WERI-Rb-1 (cell line): ENCODE results near the gene PSAP.

ENCODE experiments used
- DNase-seq: peaks from one replicate; pipeline ENCODE4 v3.0.0-alpha.2; 2020
- H3K27ac ChIP-seq: fragments of 250-450 bp; sonication (Bioruptor Pico); 2 replicates; pipeline ENCODE4 v1.5.1; 2020; ENCODE audit warnings: mild to moderate bottlenecking, moderate library complexity
- H3K27me3 ChIP-seq: fragments of 250-450 bp; sonication (Bioruptor Pico); 2 replicates; pipeline ENCODE4 v1.5.1; 2021; ENCODE audit warnings: mild to moderate bottlenecking, low read depth, moderate library complexity; ENCODE audit not compliant: insufficient read depth, severe bottlenecking
- H3K36me3 ChIP-seq: fragments of 250-450 bp; sonication (Bioruptor Pico); 2 replicates; pipeline ENCODE4 v1.5.1; 2020; ENCODE audit warnings: mild to moderate bottlenecking, moderate library complexity
- H3K4me3 ChIP-seq: 2 replicates; pipeline ENCODE4 v1.5.1; 2011; ENCODE audit warnings: low read depth, mild to moderate bottlenecking, control low read depth, low read length
- H3K9me3 ChIP-seq: fragments of 250-450 bp; sonication (Bioruptor Pico); 2 replicates; pipeline ENCODE4 v1.5.1; 2021; ENCODE audit warnings: mild to moderate bottlenecking, moderate library complexity; ENCODE audit not compliant: severe bottlenecking
- CTCF ChIP-seq: IDR thresholded peaks from 2 replicates; pipeline ENCODE4 v1.5.1; 2011; ENCODE audit warnings: low read depth, mild to moderate bottlenecking, control low read depth, inconsistent platforms, low read length

PSAP gene

GRCh38 chr10:71812913-71813590 lies 38.0 kb downstream of the PSAP start:
- no peak overlapping the region for H3K27ac ChIP-seq
- DNase-seq = no peak
- H3K9me3 ChIP-seq = no peaks in the 10 kb centered on the region
- H3K36me3 ChIP-seq = peaks cover 79% of the 10 kb centered on the region
- H3K4me3 ChIP-seq = no peak overlapping the region
- no peaks in the 10 kb centered on the region for H3K27me3 ChIP-seq
- TF ChIP-seq CTCF = no peak

GRCh38 chr10:71812016-71812912 lies 38.8 kb downstream of the PSAP start:
- Histone ChIP-seq H3K9me3 (no peaks in the 10 kb centered on the region), H3K27ac (0 out of 2 replicates have a peak overlapping the region, but pooled peaks have one; percentile 33), H3K4me3 (no peak overlapping the region), H3K36me3 (peaks cover 77% of the 10 kb centered on the region), H3K27me3 (no peaks in the 10 kb centered on the region)
- peak; percentile 70 for DNase-seq
- TF ChIP-seq CTCF = peak; percentile 88

GRCh38 chr10:71811351-71811750 lies 39.7 kb downstream of the PSAP start:
- TF ChIP-seq CTCF = no peak
- H3K36me3 ChIP-seq = peaks cover 74% of the 10 kb centered on the region
- no peaks in the 10 kb centered on the region for H3K27me3 ChIP-seq
- H3K9me3 ChIP-seq = no peaks in the 10 kb centered on the region
- no peak overlapping the region for H3K4me3 ChIP-seq
- H3K27ac ChIP-seq = 0 out of 2 replicates have a peak overlapping the region, but pooled peaks have one; percentile 12
- no peak for DNase-seq

- no peak for DNase-seq
- H3K4me3 ChIP-seq = no peak overlapping the region
- peaks cover 65% of the 10 kb centered on the region for H3K36me3 ChIP-seq
- no peak for TF ChIP-seq CTCF
- H3K27me3 ChIP-seq = no peaks in the 10 kb centered on the region
- H3K27ac ChIP-seq = no peak overlapping the region
- no peaks in the 10 kb centered on the region for H3K9me3 ChIP-seq
Observed at GRCh38 chr10:71810048-71810750, 40.9 kb downstream of the PSAP start.

GRCh38 chr10:71809628-71810027 lies 41.4 kb downstream of the PSAP start:
- Histone ChIP-seq H3K9me3 (no peaks in the 10 kb centered on the region), H3K4me3 (no peak overlapping the region), H3K27me3 (no peaks in the 10 kb centered on the region), H3K36me3 (peaks cover 59% of the 10 kb centered on the region), H3K27ac (no peak overlapping the region)
- no peak for DNase-seq
- no peak for TF ChIP-seq CTCF
